NT2/D1 (cell line): ENCODE measurements around the gene LACTB.

Source experiments
- DNase-seq: peaks from one replicate; pipeline ENCODE4 v3.0.0-alpha.2; 2011; ENCODE audit warnings: low read depth, low spot score
- H3K27me3 ChIP-seq: 2 replicates; pipeline ENCODE4 v1.6.0; 2011; ENCODE audit warnings: mild to moderate bottlenecking; ENCODE audit not compliant: insufficient read length, insufficient read depth
- H3K36me3 ChIP-seq: 2 replicates; pipeline ENCODE4 v1.6.1; 2011; ENCODE audit warnings: mild to moderate bottlenecking, low read length, mixed read lengths; ENCODE audit not compliant: insufficient read depth, insufficient read length
- H3K4me1 ChIP-seq: 2 replicates; pipeline ENCODE4 v1.5.1; 2011; ENCODE audit not compliant: insufficient read depth, insufficient read length
- H3K4me3 ChIP-seq: 2 replicates; pipeline ENCODE4 v1.5.1; 2011; ENCODE audit warnings: low read depth; ENCODE audit not compliant: insufficient read length
- H3K9ac ChIP-seq: 2 replicates; pipeline ENCODE4 v1.6.0; 2011; ENCODE audit warnings: low read depth; ENCODE audit not compliant: insufficient read length
- H3K9me3 ChIP-seq: 2 replicates; pipeline ENCODE4 v1.5.1; 2011; ENCODE audit warnings: mild to moderate bottlenecking, low read length; ENCODE audit not compliant: insufficient read depth
- SUZ12 ChIP-seq: IDR thresholded peaks from 2 replicates; pipeline ENCODE4 v1.6.1; 2011; ENCODE audit not compliant: insufficient read length, insufficient read depth; ENCODE audit errors: extremely low read depth
- YY1 ChIP-seq: IDR thresholded peaks from 2 replicates; pipeline ENCODE4 v1.6.1; 2011; ENCODE audit not compliant: insufficient read length, insufficient read depth
- ZNF274 ChIP-seq: IDR thresholded peaks from 2 replicates; pipeline ENCODE4 v1.6.1; 2011; ENCODE audit warnings: mild to moderate bottlenecking, low read depth, low read length

The LACTB gene

DNA sequence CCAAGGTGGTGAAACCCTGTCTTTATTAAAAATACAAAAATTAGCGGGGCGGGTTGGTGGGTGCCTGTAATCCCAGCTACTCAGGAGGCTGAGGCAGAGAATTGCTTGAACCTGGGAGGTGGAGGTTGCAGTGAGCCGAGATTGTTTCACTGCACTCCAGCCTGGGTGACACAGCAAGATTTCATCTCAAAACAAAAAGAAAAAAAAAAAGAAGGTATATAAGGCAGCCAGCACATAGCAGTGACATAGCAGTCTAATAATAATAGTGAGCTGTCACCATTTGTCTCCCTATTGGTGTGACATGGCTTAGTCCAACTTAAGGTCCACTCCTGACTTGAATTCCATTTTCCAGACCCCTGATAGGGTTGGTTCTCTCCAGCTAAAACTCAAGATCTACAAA, 8.8 kb upstream of the LACTB start:
- TF ChIP-seq ZNF274 (no peak), SUZ12 (no peak), YY1 (no peak)
- Histone ChIP-seq H3K9ac (no peak overlapping the region), H3K36me3 (no peaks in the 10 kb centered on the region), H3K27me3 (no peaks in the 10 kb centered on the region), H3K4me3 (no peak overlapping the region), H3K9me3 (no peaks in the 10 kb centered on the region), H3K4me1 (no peaks in the 10 kb centered on the region)
- no peak for DNase-seq

DNA sequence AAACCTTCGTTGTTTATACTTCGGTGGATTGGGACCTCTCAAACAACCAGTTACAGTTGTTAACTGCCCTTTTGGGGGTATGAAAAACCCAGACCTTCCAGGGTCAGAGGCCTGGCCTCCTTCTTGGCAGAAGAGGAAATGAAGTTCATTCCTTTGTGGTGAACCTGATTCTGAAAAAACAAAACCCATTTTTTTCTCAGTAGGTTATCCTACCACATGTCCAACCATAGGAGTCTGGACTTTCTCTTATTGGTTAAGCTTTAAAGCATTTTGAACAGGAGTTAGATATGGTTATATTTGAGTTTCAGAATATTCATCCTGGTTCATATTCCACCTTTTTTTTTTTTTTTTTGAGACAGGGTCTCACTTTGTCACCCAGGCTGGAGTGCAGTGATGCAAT, 7.2 kb upstream of the LACTB start:
- TF ChIP-seq ZNF274 (no peak), YY1 (no peak), SUZ12 (no peak)
- H3K36me3 ChIP-seq: no peaks in the 10 kb centered on the region
- H3K27me3 ChIP-seq: no peaks in the 10 kb centered on the region
- DNase-seq: no peak
- H3K4me3 ChIP-seq: no peak overlapping the region
- H3K9ac ChIP-seq: no peak overlapping the region
- H3K9me3 ChIP-seq: peaks cover 10% of the 10 kb centered on the region
- no peaks in the 10 kb centered on the region for H3K4me1 ChIP-seq

DNA sequence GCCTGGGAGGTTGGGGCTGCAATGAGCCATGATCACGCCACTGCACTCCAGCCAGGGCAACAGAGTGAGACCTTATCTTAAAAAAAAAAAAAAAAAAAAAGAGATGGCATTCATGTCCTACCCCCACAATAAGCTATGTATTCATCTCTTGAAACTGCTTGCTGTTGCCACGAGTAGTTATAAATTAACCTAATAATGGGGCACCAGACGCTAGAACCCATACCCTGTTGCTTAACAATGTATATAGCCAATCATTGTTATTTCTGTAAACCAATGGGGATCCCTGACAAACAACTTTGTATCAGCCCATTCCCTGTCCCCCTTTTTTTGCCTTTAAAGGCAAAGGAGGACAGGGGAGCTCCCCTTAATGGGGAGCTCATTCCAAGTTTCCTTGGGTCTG, 2.8 kb upstream of the LACTB start:
- TF ChIP-seq YY1 (no peak), SUZ12 (no peak), ZNF274 (no peak)
- no peaks in the 10 kb centered on the region for H3K4me1 ChIP-seq
- no peaks in the 10 kb centered on the region for H3K27me3 ChIP-seq
- no peak for DNase-seq
- H3K9ac ChIP-seq: no peak overlapping the region
- no peaks in the 10 kb centered on the region for H3K36me3 ChIP-seq
- H3K4me3 ChIP-seq: no peak overlapping the region
- peaks cover 16% of the 10 kb centered on the region for H3K9me3 ChIP-seq

DNA sequence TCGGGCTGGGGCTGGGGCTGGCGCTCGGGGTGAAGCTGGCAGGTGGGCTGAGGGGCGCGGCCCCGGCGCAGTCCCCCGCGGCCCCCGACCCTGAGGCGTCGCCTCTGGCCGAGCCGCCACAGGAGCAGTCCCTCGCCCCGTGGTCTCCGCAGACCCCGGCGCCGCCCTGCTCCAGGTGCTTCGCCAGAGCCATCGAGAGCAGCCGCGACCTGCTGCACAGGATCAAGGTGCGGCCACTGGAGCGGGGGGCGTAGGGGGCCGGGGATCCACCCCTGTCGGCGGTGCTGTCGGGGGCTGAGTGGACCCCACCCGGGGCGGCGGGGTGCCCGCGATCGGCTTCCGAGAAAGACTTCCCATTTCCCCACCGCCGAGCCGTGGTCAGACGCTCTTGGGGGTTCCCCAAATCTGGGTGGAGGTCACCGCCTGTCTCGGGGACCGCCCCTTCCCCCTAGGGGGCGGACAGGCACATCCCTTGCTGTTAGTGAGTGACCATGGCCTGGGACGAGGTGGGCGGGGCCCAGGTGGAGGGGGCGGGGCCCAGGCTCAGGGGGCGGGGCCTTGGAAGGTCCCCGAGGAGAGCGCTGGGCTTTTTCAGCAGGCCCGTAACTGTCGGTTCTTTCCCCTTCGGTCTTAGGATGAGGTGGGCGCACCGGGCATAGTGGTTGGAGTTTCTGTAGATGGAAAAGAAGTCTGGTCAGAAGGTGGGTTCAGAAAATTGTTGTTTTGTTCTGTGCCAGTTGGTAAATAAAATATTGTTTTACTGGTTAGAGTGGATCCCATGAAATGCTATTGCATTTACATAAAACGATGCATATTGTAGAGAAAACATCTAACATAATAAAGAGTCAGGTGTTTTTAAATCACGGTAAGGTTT, 578 bp downstream of the LACTB start:
- DNase-seq: peak; percentile 58
- Histone ChIP-seq H3K36me3 (peaks cover 11% of the 10 kb centered on the region), H3K27me3 (no peaks in the 10 kb centered on the region), H3K4me1 (no peaks in the 10 kb centered on the region), H3K9me3 (peaks cover 16% of the 10 kb centered on the region), H3K9ac (peak overlapping the region; percentile 90), H3K4me3 (peak overlapping the region; percentile 86)
- TF ChIP-seq SUZ12: no peak
- no peak for TF ChIP-seq YY1
- no peak for TF ChIP-seq ZNF274

DNA sequence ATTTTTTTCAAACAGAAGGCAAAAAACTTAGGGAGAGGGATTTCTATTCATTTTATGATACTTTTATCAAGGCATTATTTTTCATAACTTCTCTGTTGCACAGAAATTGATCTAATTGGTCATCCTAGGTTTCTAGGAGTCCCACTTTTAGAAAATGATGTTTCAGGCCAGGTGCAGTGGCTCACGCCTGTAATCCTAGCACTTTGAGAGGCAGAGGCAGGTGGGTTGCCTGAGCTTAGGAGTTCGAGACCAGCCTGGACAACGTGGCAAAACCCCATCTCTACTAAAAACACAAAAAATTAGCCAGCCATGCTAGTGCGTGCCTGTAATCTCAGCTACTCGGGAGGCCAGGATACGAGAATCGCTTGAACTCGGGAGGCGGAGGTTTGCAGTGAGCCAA, 2.8 kb downstream of the LACTB start:
- Histone ChIP-seq H3K27me3 (no peaks in the 10 kb centered on the region), H3K36me3 (peaks cover 27% of the 10 kb centered on the region), H3K9me3 (peaks cover 5% of the 10 kb centered on the region), H3K4me1 (no peaks in the 10 kb centered on the region), H3K9ac (no peak overlapping the region), H3K4me3 (no peak overlapping the region)
- TF ChIP-seq SUZ12: no peak
- TF ChIP-seq YY1: no peak
- TF ChIP-seq ZNF274: no peak
- DNase-seq: no peak

DNA sequence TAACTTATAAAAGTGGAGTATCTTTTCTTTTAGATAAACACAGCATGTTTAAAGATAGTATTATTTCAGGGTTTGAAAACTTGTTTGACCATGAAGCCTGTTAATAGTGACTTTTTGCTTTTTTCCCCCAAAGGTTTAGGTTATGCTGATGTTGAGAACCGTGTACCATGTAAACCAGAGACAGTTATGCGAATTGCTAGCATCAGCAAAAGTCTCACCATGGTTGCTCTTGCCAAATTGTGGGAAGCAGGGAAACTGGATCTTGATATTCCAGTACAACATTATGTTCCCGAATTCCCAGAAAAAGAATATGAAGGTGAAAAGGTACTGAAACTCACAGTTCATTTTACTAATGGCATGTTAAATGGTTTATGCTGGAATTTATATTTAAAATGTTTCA, 5.1 kb downstream of the LACTB start:
- Histone ChIP-seq H3K4me1 (no peaks in the 10 kb centered on the region), H3K9ac (no peak overlapping the region), H3K9me3 (no peaks in the 10 kb centered on the region), H3K27me3 (no peaks in the 10 kb centered on the region), H3K36me3 (peaks cover 35% of the 10 kb centered on the region), H3K4me3 (no peak overlapping the region)
- TF ChIP-seq YY1 (no peak), ZNF274 (no peak), SUZ12 (no peak)
- DNase-seq: no peak

DNA sequence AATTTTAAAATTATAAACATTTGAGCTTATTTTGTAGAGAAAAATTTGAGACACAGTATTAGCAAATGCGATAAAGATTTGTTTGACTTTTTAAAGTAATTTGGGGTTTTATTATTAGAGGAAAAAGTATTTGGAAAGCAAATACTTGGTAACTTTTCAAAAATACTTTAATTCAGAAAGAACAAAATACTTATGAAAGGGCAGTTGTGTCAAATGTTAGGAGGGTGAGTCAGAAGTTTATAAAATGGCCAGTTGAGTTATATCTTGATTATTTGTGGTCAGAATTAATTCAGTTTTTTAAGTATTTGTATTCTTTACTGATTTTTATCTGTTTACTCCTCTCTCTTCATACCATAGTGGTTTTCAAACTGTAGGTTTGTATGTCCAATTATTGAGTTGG, 12.1 kb downstream of the LACTB start:
- H3K4me1 ChIP-seq: no peaks in the 10 kb centered on the region
- no peak overlapping the region for H3K4me3 ChIP-seq
- H3K27me3 ChIP-seq: no peaks in the 10 kb centered on the region
- no peak for DNase-seq
- peaks cover 13% of the 10 kb centered on the region for H3K36me3 ChIP-seq
- no peaks in the 10 kb centered on the region for H3K9me3 ChIP-seq
- no peak overlapping the region for H3K9ac ChIP-seq
- TF ChIP-seq YY1: no peak
- TF ChIP-seq ZNF274: no peak
- TF ChIP-seq SUZ12: no peak
